ENCODE data around the gene ADGRD1.

DNA sequence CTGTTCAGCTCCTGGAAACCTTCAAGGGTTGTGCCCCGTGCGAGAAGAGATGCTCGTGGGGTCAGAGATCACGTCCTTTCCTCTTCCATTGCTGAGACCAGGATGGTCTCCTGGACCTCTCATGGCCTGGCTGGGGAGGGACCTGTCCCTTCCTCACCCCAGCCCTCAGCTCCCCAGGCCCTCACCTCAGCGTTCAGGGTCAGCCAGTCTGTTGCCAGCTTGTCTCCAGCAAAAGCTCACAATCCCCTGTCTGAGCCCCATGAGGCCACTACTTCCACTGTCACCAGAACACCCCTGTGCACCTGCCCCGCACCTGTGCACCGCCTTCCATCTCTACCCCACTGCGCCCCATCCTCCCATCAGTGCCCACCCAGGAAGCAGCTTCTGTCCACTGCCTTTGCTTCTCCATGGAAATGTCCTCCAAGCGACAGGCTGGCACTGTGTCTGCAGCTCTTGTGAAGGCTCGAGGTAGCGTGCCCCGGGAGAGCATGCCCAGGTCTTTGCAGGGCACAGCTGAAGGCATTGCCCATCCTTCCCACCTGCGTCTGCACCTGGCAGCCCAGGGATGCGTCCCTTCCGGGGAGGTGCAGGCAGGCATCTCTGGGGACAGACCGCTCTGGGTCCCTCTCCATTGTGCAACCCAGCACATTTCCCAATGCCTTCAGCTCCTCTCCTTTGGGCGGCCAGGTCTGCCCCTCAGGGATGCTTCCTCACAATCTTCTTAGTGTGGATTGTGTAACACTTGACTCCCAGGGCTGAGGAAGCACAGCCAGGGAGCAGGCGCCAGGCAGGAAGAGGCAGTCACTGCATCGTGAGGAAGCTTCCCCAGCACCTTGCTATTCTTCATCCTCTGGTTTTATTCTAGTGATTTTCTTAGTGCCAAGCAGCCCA is 179.6 kb downstream of the ADGRD1 start:
- no peak for TF ChIP-seq POLR2A (IDR thresholded peaks at IDR 0.05)
- TF ChIP-seq, protein P1, sequence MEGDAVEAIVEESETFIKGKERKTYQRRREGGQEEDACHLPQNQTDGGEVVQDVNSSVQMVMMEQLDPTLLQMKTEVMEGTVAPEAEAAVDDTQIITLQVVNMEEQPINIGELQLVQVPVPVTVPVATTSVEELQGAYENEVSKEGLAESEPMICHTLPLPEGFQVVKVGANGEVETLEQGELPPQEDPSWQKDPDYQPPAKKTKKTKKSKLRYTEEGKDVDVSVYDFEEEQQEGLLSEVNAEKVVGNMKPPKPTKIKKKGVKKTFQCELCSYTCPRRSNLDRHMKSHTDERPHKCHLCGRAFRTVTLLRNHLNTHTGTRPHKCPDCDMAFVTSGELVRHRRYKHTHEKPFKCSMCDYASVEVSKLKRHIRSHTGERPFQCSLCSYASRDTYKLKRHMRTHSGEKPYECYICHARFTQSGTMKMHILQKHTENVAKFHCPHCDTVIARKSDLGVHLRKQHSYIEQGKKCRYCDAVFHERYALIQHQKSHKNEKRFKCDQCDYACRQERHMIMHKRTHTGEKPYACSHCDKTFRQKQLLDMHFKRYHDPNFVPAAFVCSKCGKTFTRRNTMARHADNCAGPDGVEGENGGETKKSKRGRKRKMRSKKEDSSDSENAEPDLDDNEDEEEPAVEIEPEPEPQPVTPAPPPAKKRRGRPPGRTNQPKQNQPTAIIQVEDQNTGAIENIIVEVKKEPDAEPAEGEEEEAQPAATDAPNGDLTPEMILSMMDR (IDR thresholded peaks at IDR 0.05), result no peak
